ENCODE measurements around the gene NCEH1.

The NCEH1 gene

GRCh38 chr3:172700936-172701455 is 9.9 kb downstream of the NCEH1 start:
- ChIA-PET CTCF (interaction anchor here (0.5 kb wide), 1 partner anchor 10 kb away, joined by 5 read pairs; the partner anchor contains the start of gene NCEH1), POLR2A (ENCODE audit: low non-redundant PET) (no interaction called here)
- H3K27ac ChIP-seq: no peak overlapping the region
- no peak for DNase-seq (ENCODE audit: low spot score)
- TF ChIP-seq CTCF (conservative IDR thresholded peaks at IDR 0.05; ENCODE audit: low read depth): no peak

GRCh38 chr3:172700256-172700655 is 10.6 kb downstream of the NCEH1 start:
- TF ChIP-seq CTCF (conservative IDR thresholded peaks at IDR 0.05; ENCODE audit: low read depth): no peak
- CTCF ChIA-PET: interaction anchor here (0.5 kb wide), 1 partner anchor 11 kb away, joined by 5 read pairs; the partner anchor contains the start of gene NCEH1
- POLR2A ChIA-PET (ENCODE audit: low non-redundant PET): no interaction called here

GRCh38 chr3:172699031-172699430 is 11.8 kb downstream of the NCEH1 start:
- TF ChIP-seq CTCF (conservative IDR thresholded peaks at IDR 0.05; ENCODE audit: low read depth): no peak
- CTCF ChIA-PET: no interaction called here
- DNase-seq (ENCODE audit: low spot score): no peak
- POLR2A ChIA-PET (ENCODE audit: low non-redundant PET): no interaction called here
- no peak overlapping the region for H3K27ac ChIP-seq

More at GRCh38 chr3:172700256-172700655, 10.6 kb downstream of the NCEH1 start:
- DNase-seq (ENCODE audit: low spot score): no peak
- H3K27ac ChIP-seq: no peak overlapping the region

GRCh38 chr3:172698631-172699030 is 12.2 kb downstream of the NCEH1 start:
- ChIA-PET POLR2A (ENCODE audit: low non-redundant PET) (no interaction called here), CTCF (no interaction called here)
- H3K27ac ChIP-seq: no peak overlapping the region
- no peak for TF ChIP-seq CTCF (conservative IDR thresholded peaks at IDR 0.05; ENCODE audit: low read depth)
- no peak for DNase-seq (ENCODE audit: low spot score)

- ChIA-PET POLR2A (ENCODE audit: low non-redundant PET) (interaction anchor here (0.7 kb wide), 1 partner anchor 11 kb away, joined by 5 read pairs; no protein-coding TSS in a partner anchor), CTCF (no interaction called here)
- no peak for DNase-seq (ENCODE audit: low spot score)
Observed at GRCh38 chr3:172697558-172697957, 13.3 kb downstream of the NCEH1 start.

GRCh38 chr3:172696357-172696756 is 14.5 kb downstream of the NCEH1 start:
- ChIA-PET POLR2A (ENCODE audit: low non-redundant PET) (no interaction called here), CTCF (no interaction called here)
- TF ChIP-seq CTCF (conservative IDR thresholded peaks at IDR 0.05; ENCODE audit: low read depth): no peak

More at GRCh38 chr3:172697558-172697957, 13.3 kb downstream of the NCEH1 start:
- H3K27ac ChIP-seq: no peak overlapping the region
- no peak for TF ChIP-seq CTCF (conservative IDR thresholded peaks at IDR 0.05; ENCODE audit: low read depth)

More at GRCh38 chr3:172696357-172696756, 14.5 kb downstream of the NCEH1 start:
- no peak for DNase-seq (ENCODE audit: low spot score)
- no peak overlapping the region for H3K27ac ChIP-seq

Measured in RWPE1 (cell line).